H9 (cell line): ENCODE data around the gene PRR7. TPM values are rescaled to one million over a fixed set of nuclear protein-coding genes. Genes with fewer than 3 reads are reported as not detected.

ENCODE experiments used
- DNase-seq: peaks from one replicate; pipeline ENCODE4 v3.0.0-alpha.2; 2017
- H2AFZ ChIP-seq: one replicate; pipeline ENCODE4 v1.6.1; 2013; ENCODE audit warnings: mild to moderate bottlenecking, low read length, control low read depth, moderate library complexity
- H2AK5ac ChIP-seq: 2 replicates; pipeline ENCODE4 v1.6.1; 2013; ENCODE audit warnings: low read length, control low read depth, mixed read lengths; ENCODE audit not compliant: insufficient read length
- H2BK120ac ChIP-seq: one replicate; pipeline ENCODE4 v1.6.1; 2013; ENCODE audit warnings: low read depth, mild to moderate bottlenecking, low read length, control low read depth, inconsistent platforms; ENCODE audit not compliant: poor library complexity, severe bottlenecking
- H2BK12ac ChIP-seq: 2 replicates; pipeline ENCODE4 v1.6.1; 2013; ENCODE audit warnings: low read length, control low read depth, mixed read lengths, low read depth; ENCODE audit not compliant: insufficient read length
- H2BK15ac ChIP-seq: 2 replicates; pipeline ENCODE4 v1.6.1; 2013; ENCODE audit warnings: low read depth, low read length, control low read depth
- H2BK20ac ChIP-seq: one replicate; pipeline ENCODE4 v1.6.1; 2013; ENCODE audit warnings: low read depth, mild to moderate bottlenecking, low read length, control low read depth, inconsistent platforms; ENCODE audit not compliant: poor library complexity, severe bottlenecking
- H2BK5ac ChIP-seq: 2 replicates; pipeline ENCODE4 v1.6.1; 2013; ENCODE audit warnings: low read length, control low read depth, mixed read lengths; ENCODE audit not compliant: insufficient read length
- H3K14ac ChIP-seq: 2 replicates; pipeline ENCODE4 v1.6.1; 2013; ENCODE audit warnings: low read length, control low read depth; ENCODE audit not compliant: insufficient read depth
- H3K18ac ChIP-seq: 2 replicates; pipeline ENCODE4 v1.6.1; 2013; ENCODE audit warnings: low read depth, mild to moderate bottlenecking, mixed read lengths, low read length, control low read depth; ENCODE audit not compliant: insufficient read length
- H3K23ac ChIP-seq: 2 replicates; pipeline ENCODE4 v1.6.1; 2013; ENCODE audit warnings: low read length, control low read depth, mixed read lengths, low read depth; ENCODE audit not compliant: insufficient read length
- H3K23me2 ChIP-seq: 2 replicates; pipeline ENCODE4 v1.6.1; 2013; ENCODE audit warnings: low read depth, mild to moderate bottlenecking, mixed read lengths, low read length, control low read depth; ENCODE audit not compliant: insufficient read length, poor library complexity, severe bottlenecking
- H3K27ac ChIP-seq: 2 replicates; pipeline ENCODE4 v1.5.1; 2013; ENCODE audit warnings: low read length, control low read depth, mixed read lengths, low read depth; ENCODE audit not compliant: insufficient read length
- H3K27me3 ChIP-seq: 2 replicates; pipeline ENCODE4 v1.6.1; 2013; ENCODE audit warnings: low read length, control low read depth, inconsistent platforms; ENCODE audit not compliant: insufficient read depth
- H3K4ac ChIP-seq: 2 replicates; pipeline ENCODE4 v1.6.1; 2013; ENCODE audit warnings: low read depth, mild to moderate bottlenecking, control low read depth, inconsistent platforms, low read length, moderate library complexity
- H3K4me1 ChIP-seq: 2 replicates; pipeline ENCODE4 v1.6.1; 2013; ENCODE audit warnings: low read length, control low read depth, inconsistent platforms; ENCODE audit not compliant: insufficient read depth
- H3K4me2 ChIP-seq: 2 replicates; pipeline ENCODE4 v1.6.1; 2013; ENCODE audit warnings: low read length, control low read depth, mixed read lengths; ENCODE audit not compliant: insufficient read length, insufficient read depth
- H3K56ac ChIP-seq: 2 replicates; pipeline ENCODE4 v1.6.1; 2013; ENCODE audit warnings: low read depth, mild to moderate bottlenecking, mixed read lengths, low read length, control low read depth; ENCODE audit not compliant: insufficient read length
- H3K79me1 ChIP-seq: 2 replicates; pipeline ENCODE4 v1.6.1; 2013; ENCODE audit warnings: low read depth, mild to moderate bottlenecking, moderate library complexity, low read length, control low read depth, inconsistent platforms; ENCODE audit not compliant: insufficient read depth, poor library complexity, severe bottlenecking
- H3K79me2 ChIP-seq: 2 replicates; pipeline ENCODE4 v1.6.1; 2013; ENCODE audit warnings: low read length, control low read depth, inconsistent platforms; ENCODE audit not compliant: insufficient read depth
- H3K9ac ChIP-seq: 2 replicates; pipeline ENCODE4 v1.6.1; 2013; ENCODE audit warnings: low read length, control low read depth, mixed read lengths; ENCODE audit not compliant: insufficient read length; ENCODE audit errors: extremely low read depth
- H3K9me3 ChIP-seq: one replicate; pipeline ENCODE4 v1.6.1; 2013; ENCODE audit warnings: low read depth, low read length, inconsistent platforms; ENCODE audit not compliant: control insufficient read depth
- H3T11ph ChIP-seq: one replicate; pipeline ENCODE4 v1.6.1; 2013; ENCODE audit warnings: mild to moderate bottlenecking, low read length, control low read depth, inconsistent platforms
- H4K20me1 ChIP-seq: one replicate; pipeline ENCODE4 v1.6.1; 2013; ENCODE audit not compliant: control insufficient read depth, insufficient read length, insufficient read depth
- H4K5ac ChIP-seq: 2 replicates; pipeline ENCODE4 v1.6.1; 2013; ENCODE audit warnings: low read depth, mild to moderate bottlenecking, mixed read lengths, low read length, control low read depth; ENCODE audit not compliant: insufficient read length
- H4K8ac ChIP-seq: replicated peaks from 2 replicates; pipeline ENCODE4 v1.6.1; 2013; ENCODE audit warnings: low read length, control low read depth, mixed read lengths, low read depth; ENCODE audit not compliant: insufficient read length
- H4K91ac ChIP-seq: 2 replicates; pipeline ENCODE4 v1.6.1; 2013; ENCODE audit warnings: low read depth, mild to moderate bottlenecking, moderate library complexity, mixed read lengths, low read length, control low read depth; ENCODE audit not compliant: insufficient read length
- H3K27ac Mint-ChIP-seq, 3 experiments: 2 replicates in 2 of 3; 3 replicates in 1 of 3; pipeline ENCODE4 v1.8.0; 2020 to 2021; ENCODE audit warnings: mixed read lengths in 3 of 3, mild to moderate bottlenecking in 1 of 3, moderate library complexity in 1 of 3
- H3K27me3 Mint-ChIP-seq: 2 replicates; pipeline ENCODE4 v1.8.0; 2021; ENCODE audit warnings: low read depth, mild to moderate bottlenecking, moderate library complexity, mixed read lengths
- H3K36me3 Mint-ChIP-seq, 3 experiments: 2 replicates in 2 of 3; 3 replicates in 1 of 3; pipeline ENCODE4 v1.8.0; 2020 to 2021; ENCODE audit warnings: low read depth in 3 of 3, mixed read lengths in 3 of 3; ENCODE audit not compliant: insufficient read depth in 1 of 3
- H3K4me1 Mint-ChIP-seq, 2 experiments: 2 replicates each; pipeline ENCODE4 v1.8.0; 2020; ENCODE audit warnings: mixed read lengths in 2 of 2
- H3K4me3 Mint-ChIP-seq, 2 experiments: 2 replicates in 1 of 2; 3 replicates in 1 of 2; pipeline ENCODE4 v1.8.0; 2020 to 2021; ENCODE audit warnings: mild to moderate bottlenecking in 2 of 2, mixed read lengths in 2 of 2, moderate library complexity in 1 of 2
- H3K9me3 Mint-ChIP-seq, 2 experiments: 2 replicates in 1 of 2; 3 replicates in 1 of 2; pipeline ENCODE4 v1.8.0; 2020; ENCODE audit warnings: mild to moderate bottlenecking in 2 of 2, mixed read lengths in 2 of 2, moderate library complexity in 1 of 2
- WGBS: extraction: QIAGEN DNeasy Blood & Tissue Kit; methylation state at CpG from one replicate; pipeline ENCODE4 v1.1.7; 2013; ENCODE audit warnings: missing lambda C conversion rate, low lambda C conversion rate, mixed read lengths; ENCODE audit not compliant: insufficient read length; ENCODE audit errors: extremely low coverage; 5-methylcytosine and 5-hydroxymethylcytosine counted together
- total RNA-seq: library from RNA; stranded (reverse); gene quantifications from 2 replicates; pipeline ENCODE4 v1.2.1, GENCODE V29; 2021
- TF ChIP-seq, protein P1 (sequence below): fragments of 200-600 bp; sonication (generic); conservative IDR thresholded peaks from 3 replicates; pipeline ENCODE4 v1.8.0; 2021; ENCODE audit warnings: antibody characterized with exemption, mild to moderate bottlenecking

Gene PRR7
- total RNA-seq, 1 experiment from 2014 or later = 9.6 TPM

DNA sequence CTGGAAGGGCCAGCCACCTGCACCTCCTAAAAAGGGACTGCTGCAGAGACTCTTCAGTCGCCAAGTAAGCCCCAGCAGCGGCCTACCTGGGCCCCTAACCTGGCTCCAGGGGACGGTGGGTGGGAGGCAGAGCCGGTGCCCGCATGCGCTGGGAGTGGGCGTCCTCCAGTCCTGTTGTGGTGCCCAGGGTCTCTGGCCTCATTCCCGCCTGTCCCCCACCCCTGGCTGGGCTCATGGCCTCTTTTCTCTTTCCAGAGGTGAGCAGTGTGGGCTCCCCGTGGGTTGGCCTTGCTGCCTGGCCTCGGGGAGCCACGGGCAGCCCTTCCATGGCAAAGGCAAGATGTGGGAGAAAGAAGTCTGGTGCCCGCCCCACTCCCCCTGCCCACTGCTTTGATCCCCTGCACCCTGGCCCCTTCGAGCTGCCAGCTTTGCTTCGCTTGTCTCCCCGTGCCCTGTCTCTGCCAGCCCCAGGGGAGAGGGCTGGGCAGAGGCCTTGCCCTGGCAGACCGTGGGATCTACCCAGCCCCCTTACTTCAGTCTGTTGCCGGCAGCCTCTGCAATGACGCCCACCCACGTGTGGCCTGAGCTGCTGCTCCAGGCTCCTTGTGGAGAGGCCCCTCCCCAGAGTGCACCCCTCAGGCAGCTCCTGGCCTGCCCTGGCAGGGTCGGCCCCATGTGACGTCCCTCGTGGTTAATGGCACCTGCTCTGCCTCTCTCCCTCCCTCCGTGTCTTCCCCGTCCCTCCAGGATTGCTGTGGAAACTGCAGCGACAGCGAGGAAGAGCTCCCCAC, 5.4 kb upstream of the PRR7 start:
- H3T11ph ChIP-seq = no peak overlapping the region
- TF ChIP-seq, protein P1, sequence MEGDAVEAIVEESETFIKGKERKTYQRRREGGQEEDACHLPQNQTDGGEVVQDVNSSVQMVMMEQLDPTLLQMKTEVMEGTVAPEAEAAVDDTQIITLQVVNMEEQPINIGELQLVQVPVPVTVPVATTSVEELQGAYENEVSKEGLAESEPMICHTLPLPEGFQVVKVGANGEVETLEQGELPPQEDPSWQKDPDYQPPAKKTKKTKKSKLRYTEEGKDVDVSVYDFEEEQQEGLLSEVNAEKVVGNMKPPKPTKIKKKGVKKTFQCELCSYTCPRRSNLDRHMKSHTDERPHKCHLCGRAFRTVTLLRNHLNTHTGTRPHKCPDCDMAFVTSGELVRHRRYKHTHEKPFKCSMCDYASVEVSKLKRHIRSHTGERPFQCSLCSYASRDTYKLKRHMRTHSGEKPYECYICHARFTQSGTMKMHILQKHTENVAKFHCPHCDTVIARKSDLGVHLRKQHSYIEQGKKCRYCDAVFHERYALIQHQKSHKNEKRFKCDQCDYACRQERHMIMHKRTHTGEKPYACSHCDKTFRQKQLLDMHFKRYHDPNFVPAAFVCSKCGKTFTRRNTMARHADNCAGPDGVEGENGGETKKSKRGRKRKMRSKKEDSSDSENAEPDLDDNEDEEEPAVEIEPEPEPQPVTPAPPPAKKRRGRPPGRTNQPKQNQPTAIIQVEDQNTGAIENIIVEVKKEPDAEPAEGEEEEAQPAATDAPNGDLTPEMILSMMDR = no peak
- H3K23ac ChIP-seq = no peak overlapping the region
- no peak overlapping the region for H2BK5ac ChIP-seq
- H2BK15ac ChIP-seq = no peak overlapping the region
- H3K56ac ChIP-seq = no peak overlapping the region
- no peaks in the 10 kb centered on the region for H4K20me1 ChIP-seq
- no peak overlapping the region for H2BK20ac ChIP-seq
- Mint-ChIP-seq H3K4me1 (peaks cover 35 to 45% of the 10 kb centered on the region in 2 experiments), H3K9me3 (peaks cover 0 to 3% of the 10 kb centered on the region in 2 experiments; a peak in 1 of 5 replicates), H3K27me3 (peaks cover 16% of the 10 kb centered on the region), H3K4me3 (no peak overlapping the region), H3K27ac (no peak overlapping the region), H3K36me3 (peaks cover 22 to 50% (median 43%) of the 10 kb centered on the region in 3 experiments)
- H2BK12ac ChIP-seq = no peak overlapping the region
- H3K14ac ChIP-seq = no peak overlapping the region
- H3K79me2 ChIP-seq = no peaks in the 10 kb centered on the region
- H3K4ac ChIP-seq = no peak overlapping the region
- DNase-seq = no peak
- no peak overlapping the region for H3K27ac ChIP-seq
- no peaks in the 10 kb centered on the region; the same call in 1 of the 2 replicates for H3K27me3 ChIP-seq
- no CpG with 5 or more reads among the region's 26 CpGs for WGBS
- no peak overlapping the region for H3K18ac ChIP-seq
- no peak overlapping the region for H4K8ac ChIP-seq
- H3K9me3 ChIP-seq = no peaks in the 10 kb centered on the region
- H3K4me2 ChIP-seq = no peak overlapping the region
- H4K5ac ChIP-seq = no peak overlapping the region
- no peaks in the 10 kb centered on the region for H3K79me1 ChIP-seq
- H3K9ac ChIP-seq = no peak overlapping the region
- H2AFZ ChIP-seq = no peak overlapping the region
- H2AK5ac ChIP-seq = no peak overlapping the region
- H3K4me1 ChIP-seq = no peaks in the 10 kb centered on the region; the same call in 1 of the 2 replicates
- H3K23me2 ChIP-seq = peaks cover 2% of the 10 kb centered on the region
- no peak overlapping the region for H2BK120ac ChIP-seq
- no peak overlapping the region for H4K91ac ChIP-seq
